ENCODE measurements around the gene BASP1.
A peak's percentile ranks its signal among the peaks of the same experiment; 100 is the strongest.

GRCh38 chr5:17217493-17218352 is at the start of gene BASP1:
- TF ChIP-seq CTCF (IDR thresholded peaks at IDR 0.05; ENCODE audit: poor library complexity, severe bottlenecking) (peak; percentile 23), EP300 (conservative IDR thresholded peaks at IDR 0.05; ENCODE audit: poor library complexity, severe bottlenecking) (peak; percentile 65), POLR2AphosphoS5 (IDR thresholded peaks at IDR 0.05) (peak; percentile 98), MXI1 (conservative IDR thresholded peaks at IDR 0.05; ENCODE audit: poor library complexity, severe bottlenecking) (peak; percentile 35)

Measured in neural cell (in vitro differentiated cells).